HEK293 (cell line): ENCODE data around the gene NKG7.

Experiments used
- CTCF ChIA-PET: fragments of 350-600 bp; formaldehyde crosslinking; extraction: SDS; loops from one replicate; lab custom pipeline; 2021; ENCODE audit warnings: antibody characterized with exemption; lab: Yijun Ruan, JAX
- POLR2A ChIA-PET: fragments of 300-600 bp; formaldehyde crosslinking; extraction: SDS; loops from one replicate; lab custom pipeline; 2020; ENCODE audit warnings: antibody characterized with exemption, inconsistent platforms; lab: Yijun Ruan, JAX
- H3K27ac ChIP-seq: fragments of 200-500 bp; sonication (Bioruptor generic); 2 replicates; pipeline ENCODE4 v1.5.1; 2014; ENCODE audit warnings: low read depth, low read length, control low read depth, inconsistent platforms; ENCODE audit errors: extremely low read depth
- H3K36me3 ChIP-seq, 2 experiments: fragments of 200-500 bp in 1 of 2; sonication (Bioruptor generic) in 1 of 2; 1 replicate in 1 of 2; 2 replicates in 1 of 2; pipeline ENCODE4 v1.5.1; 2014 to 2017; ENCODE audit warnings: inconsistent platforms in 2 of 2, low read length in 2 of 2; ENCODE audit not compliant: control insufficient read depth in 2 of 2, insufficient read depth in 1 of 2
- H3K4me1 ChIP-seq: fragments of 200-500 bp; sonication (Bioruptor generic); 2 replicates; pipeline ENCODE4 v1.5.1; 2014; ENCODE audit warnings: mild to moderate bottlenecking, low read length, inconsistent platforms; ENCODE audit not compliant: control insufficient read depth, insufficient read depth
- H3K4me3 ChIP-seq: 2 replicates; pipeline ENCODE4 v1.5.1; 2011; ENCODE audit warnings: low read depth, mild to moderate bottlenecking, control low read depth, low read length, moderate library complexity
- H3K9me3 ChIP-seq: fragments of 200-500 bp; sonication (Bioruptor generic); 2 replicates; pipeline ENCODE4 v1.5.1; 2014; ENCODE audit warnings: low read depth, low read length, inconsistent platforms; ENCODE audit not compliant: control insufficient read depth, insufficient read depth
- BCL11B ChIP-seq: fragments of 450-650 bp; formaldehyde crosslinking; IDR thresholded peaks from 2 replicates; pipeline ENCODE4 v1.5.1; 2016; ENCODE audit warnings: low read depth, missing biosample characterization, missing genetic modification characterization
- PRDM2 ChIP-seq: fragments of 450-650 bp; formaldehyde crosslinking; IDR thresholded peaks from 2 replicates; pipeline ENCODE4 v1.5.1; 2016; ENCODE audit warnings: missing biosample characterization, missing genetic modification characterization, borderline replicate concordance
- SETDB1 ChIP-seq: IDR thresholded peaks from one replicate; pipeline ENCODE4 v1.6.1; 2017; ENCODE audit warnings: mild to moderate bottlenecking, low read length, moderate library complexity, mixed read lengths; ENCODE audit not compliant: insufficient read length
- SP7 ChIP-seq: fragments of 450-650 bp; formaldehyde crosslinking; IDR thresholded peaks from 2 replicates; pipeline ENCODE4 v1.5.1; 2016; ENCODE audit warnings: missing biosample characterization, missing genetic modification characterization
- TCF7L2 ChIP-seq: IDR thresholded peaks from 2 replicates; pipeline ENCODE4 v1.6.1; 2011; ENCODE audit warnings: low read depth, mild to moderate bottlenecking, inconsistent platforms, low read length, moderate library complexity, borderline replicate concordance
- WT1 ChIP-seq: fragments of 450-650 bp; formaldehyde crosslinking; IDR thresholded peaks from 2 replicates; pipeline ENCODE4 v1.5.1; 2016; ENCODE audit warnings: missing biosample characterization, missing genetic modification characterization
- ZBTB1 ChIP-seq: fragments of 450-650 bp; formaldehyde crosslinking; IDR thresholded peaks from 2 replicates; pipeline ENCODE4 v1.5.1; 2016; ENCODE audit warnings: missing biosample characterization, missing genetic modification characterization
- ZBTB7A ChIP-seq: fragments of 450-650 bp; formaldehyde crosslinking; IDR thresholded peaks from 2 replicates; pipeline ENCODE4 v1.5.1; 2016; ENCODE audit warnings: low read depth, missing biosample characterization, missing genetic modification characterization
- ZNF112 ChIP-seq: fragments of 450-650 bp; formaldehyde crosslinking; IDR thresholded peaks from 2 replicates; pipeline ENCODE4 v1.5.0; 2017; ENCODE audit warnings: missing biosample characterization, missing genetic modification characterization
- ZNF132 ChIP-seq: fragments of 450-650 bp; formaldehyde crosslinking; IDR thresholded peaks from 2 replicates; pipeline ENCODE4 v1.5.1; 2017; ENCODE audit warnings: missing biosample characterization, missing genetic modification characterization, borderline replicate concordance
- ZNF133 ChIP-seq: fragments of 450-650 bp; formaldehyde crosslinking; IDR thresholded peaks from 2 replicates; pipeline ENCODE4 v1.5.1; 2016; ENCODE audit warnings: missing biosample characterization, missing genetic modification characterization
- ZNF146 ChIP-seq: fragments of 450-650 bp; formaldehyde crosslinking; IDR thresholded peaks from 2 replicates; pipeline ENCODE4 v1.5.1; 2016; ENCODE audit warnings: missing biosample characterization, missing genetic modification characterization
- ZNF16 ChIP-seq: fragments of 450-650 bp; formaldehyde crosslinking; IDR thresholded peaks from 2 replicates; pipeline ENCODE4 v1.5.1; 2016; ENCODE audit warnings: low read depth, missing biosample characterization, missing genetic modification characterization
- ZNF19 ChIP-seq: fragments of 450-650 bp; formaldehyde crosslinking; IDR thresholded peaks from 2 replicates; pipeline ENCODE4; 2016; ENCODE audit warnings: missing biosample characterization, missing genetic modification characterization, low read depth
- ZNF24 ChIP-seq: fragments of 450-650 bp; formaldehyde crosslinking; IDR thresholded peaks from 2 replicates; pipeline ENCODE4 v1.5.1; 2016; ENCODE audit warnings: missing biosample characterization, missing genetic modification characterization
- ZNF391 ChIP-seq: fragments of 450-650 bp; formaldehyde crosslinking; IDR thresholded peaks from 2 replicates; pipeline ENCODE4 v1.5.1; 2016; ENCODE audit warnings: low read depth, missing biosample characterization, missing genetic modification characterization, borderline replicate concordance
- ZNF530 ChIP-seq: fragments of 450-650 bp; formaldehyde crosslinking; IDR thresholded peaks from 2 replicates; pipeline ENCODE4 v1.5.1; 2016; ENCODE audit warnings: low read depth, missing biosample characterization, missing genetic modification characterization
- ZNF560 ChIP-seq: fragments of 450-650 bp; formaldehyde crosslinking; IDR thresholded peaks from 2 replicates; pipeline ENCODE4 v1.5.1; 2017; ENCODE audit warnings: missing biosample characterization, missing genetic modification characterization, borderline replicate concordance
- TF ChIP-seq, protein P1 (sequence below): fragments of 450-650 bp; formaldehyde crosslinking; IDR thresholded peaks from 2 replicates; pipeline ENCODE4 v1.5.1; 2016; ENCODE audit warnings: missing biosample characterization, missing genetic modification characterization
- TF ChIP-seq, protein P2 (sequence below): IDR thresholded peaks from 2 replicates; pipeline ENCODE4 v1.6.1; 2011; ENCODE audit warnings: mild to moderate bottlenecking, low read depth, low read length, borderline replicate concordance
- TF ChIP-seq, protein P3 (sequence below): sonication (generic); formaldehyde crosslinking; IDR thresholded peaks from 2 replicates; pipeline ENCODE4 v1.8.1; 2022; ENCODE audit warnings: mild to moderate bottlenecking, moderate library complexity, missing genetic modification reagents
- TF ChIP-seq, protein P4 (sequence below): fragments of 450-650 bp; formaldehyde crosslinking; IDR thresholded peaks from 2 replicates; pipeline ENCODE4 v1.5.1; 2016; ENCODE audit warnings: missing biosample characterization, missing genetic modification characterization

NKG7 gene

DNA sequence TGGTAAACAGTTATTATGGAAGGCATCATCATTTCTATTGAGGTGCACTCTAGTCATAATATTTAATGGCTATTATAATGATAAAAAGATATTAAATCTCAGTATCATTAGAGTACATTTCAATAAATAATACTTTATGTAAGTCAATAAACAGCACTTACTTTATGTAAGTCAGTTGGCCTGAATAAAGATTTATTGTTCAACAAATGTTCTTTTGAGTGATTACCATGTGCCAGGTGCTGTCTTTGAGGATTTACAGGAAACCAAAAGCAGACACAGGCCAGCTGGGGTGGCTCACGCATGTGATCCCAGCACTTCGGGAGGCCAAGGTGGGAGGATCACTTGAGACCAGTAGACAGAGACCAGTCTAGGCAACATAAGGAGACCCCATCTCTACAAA, 5.0 kb upstream of the NKG7 start (continued):
- TF ChIP-seq, protein P1, sequence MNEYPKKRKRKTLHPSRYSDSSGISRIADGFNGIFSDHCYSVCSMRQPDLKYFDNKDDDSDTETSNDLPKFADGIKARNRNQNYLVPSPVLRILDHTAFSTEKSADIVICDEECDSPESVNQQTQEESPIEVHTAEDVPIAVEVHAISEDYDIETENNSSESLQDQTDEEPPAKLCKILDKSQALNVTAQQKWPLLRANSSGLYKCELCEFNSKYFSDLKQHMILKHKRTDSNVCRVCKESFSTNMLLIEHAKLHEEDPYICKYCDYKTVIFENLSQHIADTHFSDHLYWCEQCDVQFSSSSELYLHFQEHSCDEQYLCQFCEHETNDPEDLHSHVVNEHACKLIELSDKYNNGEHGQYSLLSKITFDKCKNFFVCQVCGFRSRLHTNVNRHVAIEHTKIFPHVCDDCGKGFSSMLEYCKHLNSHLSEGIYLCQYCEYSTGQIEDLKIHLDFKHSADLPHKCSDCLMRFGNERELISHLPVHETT = no peak
- TF ChIP-seq, protein P2, sequence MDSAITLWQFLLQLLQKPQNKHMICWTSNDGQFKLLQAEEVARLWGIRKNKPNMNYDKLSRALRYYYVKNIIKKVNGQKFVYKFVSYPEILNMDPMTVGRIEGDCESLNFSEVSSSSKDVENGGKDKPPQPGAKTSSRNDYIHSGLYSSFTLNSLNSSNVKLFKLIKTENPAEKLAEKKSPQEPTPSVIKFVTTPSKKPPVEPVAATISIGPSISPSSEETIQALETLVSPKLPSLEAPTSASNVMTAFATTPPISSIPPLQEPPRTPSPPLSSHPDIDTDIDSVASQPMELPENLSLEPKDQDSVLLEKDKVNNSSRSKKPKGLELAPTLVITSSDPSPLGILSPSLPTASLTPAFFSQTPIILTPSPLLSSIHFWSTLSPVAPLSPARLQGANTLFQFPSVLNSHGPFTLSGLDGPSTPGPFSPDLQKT = no peak
- TF ChIP-seq ZNF146 (tag by site-specific recombination) = no peak
- no peak for TF ChIP-seq SP7 (tag by site-specific recombination)
- TF ChIP-seq, protein P3, sequence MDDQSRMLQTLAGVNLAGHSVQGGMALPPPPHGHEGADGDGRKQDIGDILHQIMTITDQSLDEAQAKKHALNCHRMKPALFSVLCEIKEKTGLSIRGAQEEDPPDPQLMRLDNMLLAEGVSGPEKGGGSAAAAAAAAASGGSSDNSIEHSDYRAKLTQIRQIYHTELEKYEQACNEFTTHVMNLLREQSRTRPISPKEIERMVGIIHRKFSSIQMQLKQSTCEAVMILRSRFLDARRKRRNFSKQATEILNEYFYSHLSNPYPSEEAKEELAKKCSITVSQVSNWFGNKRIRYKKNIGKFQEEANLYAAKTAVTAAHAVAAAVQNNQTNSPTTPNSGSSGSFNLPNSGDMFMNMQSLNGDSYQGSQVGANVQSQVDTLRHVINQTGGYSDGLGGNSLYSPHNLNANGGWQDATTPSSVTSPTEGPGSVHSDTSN = no peak
- no peak for TF ChIP-seq ZNF530 (tag by site-specific recombination)

GRCh38 chr19:51375504-51376221, 3.2 kb upstream of the NKG7 start:
- TF ChIP-seq ZNF24 (tag by site-specific recombination) (no peak), ZNF560 (tag by site-specific recombination) (no peak), SETDB1 (no peak), ZNF16 (tag by site-specific recombination) (no peak), ZBTB7A (tag by site-specific recombination) (no peak), WT1 (no peak)
- Histone ChIP-seq H3K4me1 (no peaks in the 10 kb centered on the region), H3K4me3 (no peak overlapping the region), H3K27ac (no peak overlapping the region), H3K36me3 (no peaks in the 10 kb centered on the region), H3K9me3 (no peaks in the 10 kb centered on the region)
- ChIA-PET POLR2A (no interaction called here), CTCF (no interaction called here)

DNA sequence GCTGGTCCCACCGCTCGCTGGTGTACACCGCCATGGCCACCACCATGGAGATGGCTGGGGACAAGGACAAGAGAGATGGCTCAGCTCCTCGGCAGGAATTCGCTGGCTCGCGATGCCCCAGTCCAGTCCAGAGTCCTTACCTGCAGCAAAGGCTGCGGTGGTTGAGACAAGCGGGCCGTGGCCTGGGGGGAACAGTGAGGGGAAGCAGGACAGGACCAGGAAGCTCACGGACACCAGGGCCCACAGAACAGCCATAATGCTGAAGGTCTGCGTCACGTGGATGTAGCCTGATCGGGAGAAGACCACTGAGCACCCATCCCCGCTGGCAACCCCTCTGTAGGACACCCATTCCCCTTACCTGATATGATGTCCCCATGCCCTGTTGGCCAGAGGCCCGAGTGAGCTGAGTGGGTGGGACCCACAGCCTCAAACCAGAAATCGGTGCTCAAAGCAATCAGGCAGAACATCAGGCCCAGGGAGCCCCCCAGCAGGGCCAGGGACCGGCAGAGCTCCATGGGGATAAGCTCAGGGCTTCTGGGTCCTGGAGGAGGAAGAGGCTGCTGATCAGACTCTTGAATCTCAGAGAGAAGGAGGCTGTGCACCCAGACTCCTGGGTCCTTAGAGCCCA, 319 bp downstream of the NKG7 start:
- no peak overlapping the region for H3K27ac ChIP-seq
- POLR2A ChIA-PET = interaction anchor here (0.9 kb wide), 1 partner anchor 33 kb away, joined by 4 read pairs; no protein-coding TSS in a partner anchor
- TF ChIP-seq ZNF133 (tag by site-specific recombination) (no peak), BCL11B (tag by site-specific recombination) (no peak), ZBTB1 (tag by site-specific recombination) (no peak), ZNF112 (tag by site-specific recombination) (no peak), PRDM2 (no peak), ZNF19 (tag by site-specific recombination) (no peak), ZNF132 (tag by site-specific recombination) (no peak), TCF7L2 (no peak), ZNF391 (tag by site-specific recombination) (no peak)
- TF ChIP-seq, protein P4, sequence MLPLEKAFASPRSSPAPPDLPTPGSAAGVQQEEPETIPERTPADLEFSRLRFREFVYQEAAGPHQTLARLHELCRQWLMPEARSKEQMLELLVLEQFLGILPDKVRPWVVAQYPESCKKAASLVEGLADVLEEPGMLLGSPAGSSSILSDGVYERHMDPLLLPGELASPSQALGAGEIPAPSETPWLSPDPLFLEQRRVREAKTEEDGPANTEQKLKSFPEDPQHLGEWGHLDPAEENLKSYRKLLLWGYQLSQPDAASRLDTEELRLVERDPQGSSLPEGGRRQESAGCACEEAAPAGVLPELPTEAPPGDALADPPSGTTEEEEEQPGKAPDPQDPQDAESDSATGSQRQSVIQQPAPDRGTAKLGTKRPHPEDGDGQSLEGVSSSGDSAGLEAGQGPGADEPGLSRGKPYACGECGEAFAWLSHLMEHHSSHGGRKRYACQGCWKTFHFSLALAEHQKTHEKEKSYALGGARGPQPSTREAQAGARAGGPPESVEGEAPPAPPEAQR (tag by site-specific recombination) = no peak

More for the DNA sequence above, 319 bp downstream of the NKG7 start:
- Histone ChIP-seq H3K36me3 (no peaks in the 10 kb centered on the region), H3K4me1 (no peaks in the 10 kb centered on the region; the same call in 1 of the 2 replicates), H3K9me3 (no peaks in the 10 kb centered on the region), H3K4me3 (no peak overlapping the region)
- CTCF ChIA-PET = interaction anchor here (1.2 kb wide), 2 partner anchors 34 to 100 kb away, joined by 3 to 4 read pairs; no protein-coding TSS in a partner anchor
